PFSK-1 (cell line): ENCODE data around the gene MAZ. TPM values are rescaled to one million over a fixed set of nuclear protein-coding genes. Genes with fewer than 3 reads are reported as not detected.

Experiments
- FOXP2 ChIP-seq: optimal IDR thresholded peaks from 2 replicates; pipeline ENCODE3; 2011; ENCODE audit warnings: borderline replicate concordance, control low read depth, inconsistent platforms; ENCODE audit not compliant: insufficient read depth; ENCODE audit errors: extremely low read length, extremely low read depth
- POLR2AphosphoS5 ChIP-seq: IDR thresholded peaks from 2 replicates; pipeline ENCODE4 v1.6.1; 2012; ENCODE audit warnings: low read depth, mild to moderate bottlenecking, control low read depth, low read length, moderate library complexity
- REST ChIP-seq, 2 experiments: IDR thresholded peaks; 2 replicates each; pipeline versions ENCODE4 v1.6.1 to v1.8.0; 2011 to 2012; ENCODE audit warnings: low read depth in 2 of 2, low read length in 2 of 2, control low read depth in 1 of 2, inconsistent platforms in 1 of 2, mild to moderate bottlenecking in 1 of 2, moderate library complexity in 1 of 2; ENCODE audit not compliant: insufficient read depth in 1 of 2
- SIN3A ChIP-seq: IDR thresholded peaks from 2 replicates; pipeline ENCODE4 v1.6.1; 2012; ENCODE audit warnings: mild to moderate bottlenecking, low read length, moderate library complexity, borderline replicate concordance; ENCODE audit not compliant: insufficient read depth
- TAF1 ChIP-seq: IDR thresholded peaks from 2 replicates; pipeline ENCODE4 v1.6.1; 2012; ENCODE audit warnings: low read length, control low read depth, borderline replicate concordance; ENCODE audit not compliant: insufficient read depth
- polyA plus RNA-seq: library from polyadenylated mRNA; unstranded; fragments of >200 nt; gene quantifications from one replicate; pipeline ENCODE4 v1.2.1, GENCODE V29; 2012; ENCODE audit warnings: low read depth, missing spikeins; ENCODE audit not compliant: insufficient read length

Gene MAZ
- 369 TPM for polyA plus RNA-seq

GRCh38 chr16:29806099-29806579, at the start of gene MAZ:
Gene MAZ (plus strand): TSS chr16:29806529. CDS start chr16:29806702, 173 bp downstream.
- TF ChIP-seq POLR2AphosphoS5 (no peak), FOXP2 (no peak), TAF1 (no peak), REST (IDR thresholded peaks at IDR 0.05; ENCODE audit: insufficient read depth in 1 of 2, low read depth in 2 of 2, low read length in 2 of 2) (no peak), SIN3A (no peak; the same call in 1 of the 2 replicates)

- no peak for TF ChIP-seq REST (IDR thresholded peaks at IDR 0.05; ENCODE audit: insufficient read depth in 1 of 2, low read depth in 2 of 2, low read length in 2 of 2)
- TF ChIP-seq FOXP2 = no peak
- TF ChIP-seq POLR2AphosphoS5 = no peak
- TF ChIP-seq TAF1 = no peak
- TF ChIP-seq SIN3A = no peak
Observed at GRCh38 chr16:29756654-29757053, 49.7 kb upstream of the MAZ start.

GRCh38 chr16:29757950-29758466, 48.3 kb upstream of the MAZ start:
- no peak for TF ChIP-seq FOXP2
- no peak for TF ChIP-seq POLR2AphosphoS5
- TF ChIP-seq SIN3A = no peak

- TF ChIP-seq REST (IDR thresholded peaks at IDR 0.05; ENCODE audit: insufficient read depth in 1 of 2, low read depth in 2 of 2, low read length in 2 of 2) = no peak
- TF ChIP-seq SIN3A = no peak
- no peak for TF ChIP-seq TAF1
- TF ChIP-seq FOXP2 = no peak
- no peak for TF ChIP-seq POLR2AphosphoS5
Observed at GRCh38 chr16:29760567-29761279, 45.6 kb upstream of the MAZ start.

GRCh38 chr16:29761882-29762281, 44.4 kb upstream of the MAZ start:
- TF ChIP-seq REST (IDR thresholded peaks at IDR 0.05; ENCODE audit: insufficient read depth in 1 of 2, low read depth in 2 of 2, low read length in 2 of 2) (no peak), POLR2AphosphoS5 (no peak), SIN3A (no peak), TAF1 (no peak), FOXP2 (no peak)
